Natural killer cell (primary cell): Measurements from ENCODE around the gene RAB33A. TPM values are rescaled to one million over a fixed set of nuclear protein-coding genes. Genes with fewer than 3 reads are reported as not detected.

Experiments used
- ATAC-seq, 3 donors: fragments of 150-1000 bp in 2 of 3; fragments of 200-7000 bp in 1 of 3; cut with Tn5 transposase; 1 replicate in 1 of 3; 2 replicates in 2 of 3; pipeline ENCODE4 v1.10.0; 2021; ENCODE audit warnings: mild to moderate bottlenecking in 2 of 3, moderate library complexity in 2 of 3
- DNase-seq, 2 donors: peaks; one replicate each; pipeline versions ENCODE4 v3.0.0 to v3.0.0-alpha.2; 2013 to 2021; ENCODE audit warnings: mixed read lengths in 1 of 2
- H3K27ac ChIP-seq: one replicate; pipeline ENCODE4 v1.5.1; 2013; ENCODE audit warnings: mild to moderate bottlenecking, low read length
- H3K27me3 ChIP-seq: one replicate; pipeline ENCODE4 v1.6.1; 2013; ENCODE audit warnings: low read length; ENCODE audit not compliant: control insufficient read depth, insufficient read depth
- H3K36me3 ChIP-seq: one replicate; pipeline ENCODE4 v1.6.1; 2013; ENCODE audit warnings: low read length; ENCODE audit not compliant: control insufficient read depth, insufficient read depth
- H3K4me1 ChIP-seq: one replicate; pipeline ENCODE4 v1.6.1; 2013; ENCODE audit warnings: low read length; ENCODE audit not compliant: control insufficient read depth, insufficient read depth
- H3K4me3 ChIP-seq: one replicate; pipeline ENCODE4 v1.5.1; 2013; ENCODE audit warnings: low read length
- H3K9me3 ChIP-seq: one replicate; pipeline ENCODE4 v1.6.1; 2013; ENCODE audit warnings: low read length; ENCODE audit not compliant: control insufficient read depth, insufficient read depth
- H3K27ac Mint-ChIP-seq, 2 donors: one replicate each; pipeline ENCODE4 v1.8.0; 2022; ENCODE audit warnings: mild to moderate bottlenecking in 2 of 2, mixed read lengths in 2 of 2, moderate library complexity in 1 of 2
- H3K27me3 Mint-ChIP-seq, 2 donors: one replicate each; pipeline ENCODE4 v1.8.0; 2022; ENCODE audit warnings: low read depth in 2 of 2, mixed read lengths in 2 of 2
- H3K36me3 Mint-ChIP-seq: one replicate; pipeline ENCODE4 v1.8.0; 2022; ENCODE audit warnings: mixed read lengths
- H3K4me1 Mint-ChIP-seq, 2 donors: one replicate each; pipeline ENCODE4 v1.8.0; 2022; ENCODE audit warnings: mixed read lengths in 2 of 2
- H3K4me3 Mint-ChIP-seq: one replicate; pipeline ENCODE4 v1.8.0; 2022; ENCODE audit warnings: mild to moderate bottlenecking, moderate library complexity, mixed read lengths
- H3K9me3 Mint-ChIP-seq, 2 donors: one replicate each; pipeline ENCODE4 v1.8.0; 2022; ENCODE audit warnings: mixed read lengths in 2 of 2
- WGBS: methylation state at CpG from one replicate; pipeline ENCODE4 v1.1.7; 2013; ENCODE audit warnings: missing lambda C conversion rate; ENCODE audit not compliant: insufficient coverage; 5-methylcytosine and 5-hydroxymethylcytosine counted together
- intact Hi-C: fragments of 100-400 bp; cut with micrococcal nuclease; formaldehyde crosslinking; loops from one replicate; pipeline ENCODE4 v1.14.2; 2022
- total RNA-seq, 4 donors: library from RNA; stranded (reverse); fragments of 120-200 nt in 1 of 4; gene quantifications; one replicate each; pipeline versions ENCODE4 v1.2.3 to v1.2.4, GENCODE V29; 2013 to 2022
- TF ChIP-seq, protein P1 (sequence below): fragments of 200-600 bp; IDR thresholded peaks from one replicate; pipeline ENCODE4 v1.8.0; 2022; ENCODE audit warnings: antibody characterized with exemption

The RAB33A gene
- total RNA-seq, 3 donors from 2014 or later (not counting 1 experiment from before 2014, with no cell fraction given): 3.2 to 4.4 (median 4.4) TPM

DNA sequence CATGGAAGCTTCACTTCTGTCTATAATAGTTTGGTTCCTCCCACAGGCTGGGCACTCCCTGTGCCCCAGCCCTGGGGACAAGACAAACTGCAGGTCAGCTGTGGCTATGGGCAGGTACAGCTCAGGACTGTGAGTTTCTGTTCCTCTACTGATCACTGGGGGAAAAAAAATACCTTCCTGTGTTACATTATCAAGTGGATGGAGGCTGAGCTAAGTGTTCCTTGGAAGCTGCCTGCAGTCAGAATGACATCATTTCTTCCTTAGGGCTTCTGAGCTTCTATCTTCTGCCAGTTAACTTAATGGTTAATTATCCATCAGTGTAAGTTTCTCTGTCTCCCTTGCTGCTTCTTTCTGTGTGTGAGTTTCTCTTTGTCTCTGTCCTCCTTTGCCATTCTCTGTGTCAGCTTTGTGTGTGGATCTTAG is 4.6 kb downstream of the RAB33A start:
- no peaks in the 10 kb centered on the region for H3K9me3 Mint-ChIP-seq
- Histone ChIP-seq H3K4me3 (no peak overlapping the region), H3K27ac (no peak overlapping the region), H3K36me3 (no peaks in the 10 kb centered on the region), H3K4me1 (peaks cover 33% of the 10 kb centered on the region), H3K27me3 (no peaks in the 10 kb centered on the region), H3K9me3 (no peaks in the 10 kb centered on the region)
- no peak for ATAC-seq
- H3K4me1 Mint-ChIP-seq: peaks cover 33 to 55% of the 10 kb centered on the region in 2 donors
- no peaks in the 10 kb centered on the region for H3K27me3 Mint-ChIP-seq
- TF ChIP-seq, protein P1, sequence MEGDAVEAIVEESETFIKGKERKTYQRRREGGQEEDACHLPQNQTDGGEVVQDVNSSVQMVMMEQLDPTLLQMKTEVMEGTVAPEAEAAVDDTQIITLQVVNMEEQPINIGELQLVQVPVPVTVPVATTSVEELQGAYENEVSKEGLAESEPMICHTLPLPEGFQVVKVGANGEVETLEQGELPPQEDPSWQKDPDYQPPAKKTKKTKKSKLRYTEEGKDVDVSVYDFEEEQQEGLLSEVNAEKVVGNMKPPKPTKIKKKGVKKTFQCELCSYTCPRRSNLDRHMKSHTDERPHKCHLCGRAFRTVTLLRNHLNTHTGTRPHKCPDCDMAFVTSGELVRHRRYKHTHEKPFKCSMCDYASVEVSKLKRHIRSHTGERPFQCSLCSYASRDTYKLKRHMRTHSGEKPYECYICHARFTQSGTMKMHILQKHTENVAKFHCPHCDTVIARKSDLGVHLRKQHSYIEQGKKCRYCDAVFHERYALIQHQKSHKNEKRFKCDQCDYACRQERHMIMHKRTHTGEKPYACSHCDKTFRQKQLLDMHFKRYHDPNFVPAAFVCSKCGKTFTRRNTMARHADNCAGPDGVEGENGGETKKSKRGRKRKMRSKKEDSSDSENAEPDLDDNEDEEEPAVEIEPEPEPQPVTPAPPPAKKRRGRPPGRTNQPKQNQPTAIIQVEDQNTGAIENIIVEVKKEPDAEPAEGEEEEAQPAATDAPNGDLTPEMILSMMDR: no peak
- H3K36me3 Mint-ChIP-seq: no peaks in the 10 kb centered on the region
- H3K4me3 Mint-ChIP-seq: no peak overlapping the region
- no peak for DNase-seq
- peak overlapping the region in 1 of 2 donors; percentile 59 for H3K27ac Mint-ChIP-seq
- intact Hi-C loops: no loop called here

DNA sequence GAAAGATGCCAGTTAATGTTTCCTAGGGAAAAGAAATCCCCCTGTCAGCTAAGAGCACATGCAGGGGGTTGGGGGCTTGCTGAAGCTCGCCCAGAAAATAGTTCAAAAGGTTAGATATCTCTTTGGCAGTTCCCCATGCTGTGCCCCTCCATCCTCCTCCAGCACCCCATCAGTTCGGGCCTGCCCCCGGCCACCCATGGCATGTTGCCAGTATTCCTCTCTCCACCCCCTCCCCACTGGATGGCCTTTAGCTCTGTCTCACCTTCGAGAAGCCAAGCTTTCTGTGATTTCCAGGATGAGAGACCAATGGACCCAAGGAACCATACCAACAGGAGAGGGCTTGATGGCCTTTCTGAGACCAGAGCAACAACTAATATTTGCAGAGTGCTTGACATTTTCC is 5.2 kb downstream of the RAB33A start:
- ATAC-seq (no peak), DNase-seq (no peak)
- Mint-ChIP-seq H3K36me3 (no peaks in the 10 kb centered on the region), H3K4me3 (no peak overlapping the region), H3K27ac (peak overlapping the region in 1 of 2 donors; percentile 59), H3K4me1 (peaks cover 33 to 55% of the 10 kb centered on the region in 2 donors), H3K27me3 (no peaks in the 10 kb centered on the region), H3K9me3 (no peaks in the 10 kb centered on the region)
- TF ChIP-seq, protein P1: no peak
- Histone ChIP-seq H3K27ac (no peak overlapping the region), H3K27me3 (no peaks in the 10 kb centered on the region), H3K4me1 (peaks cover 33% of the 10 kb centered on the region), H3K36me3 (no peaks in the 10 kb centered on the region), H3K9me3 (no peaks in the 10 kb centered on the region), H3K4me3 (no peak overlapping the region)
- WGBS: 92% methylated on average over 4 of the region's 4 CpGs
- intact Hi-C loops: no loop called here

DNA sequence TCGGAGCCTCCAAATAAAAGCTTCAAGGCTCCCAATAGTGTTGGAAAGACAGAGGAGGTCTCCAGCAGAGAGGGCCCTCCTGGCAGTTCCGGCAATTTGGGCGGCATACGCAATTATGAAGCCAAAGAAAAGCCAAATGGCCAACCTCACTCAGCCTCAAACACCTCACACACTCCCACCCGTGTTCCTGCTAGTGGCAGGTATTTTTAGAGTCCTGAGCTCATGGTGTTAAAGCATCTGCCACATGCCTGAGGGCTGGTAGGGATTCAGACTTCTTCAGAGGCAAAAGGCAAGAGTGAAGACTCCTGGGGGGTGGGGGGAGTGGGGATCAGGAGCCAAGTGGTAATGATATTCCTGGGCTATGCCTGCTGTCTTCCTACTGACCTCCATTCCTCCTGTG is 7.4 kb downstream of the RAB33A start:
- DNase-seq (no peak), ATAC-seq (no peak)
- Mint-ChIP-seq H3K27me3 (no peaks in the 10 kb centered on the region), H3K9me3 (no peaks in the 10 kb centered on the region), H3K36me3 (no peaks in the 10 kb centered on the region), H3K4me3 (no peak overlapping the region), H3K4me1 (peaks cover 16 to 43% of the 10 kb centered on the region in 2 donors), H3K27ac (no peak overlapping the region)
- Histone ChIP-seq H3K4me1 (peaks cover 30% of the 10 kb centered on the region), H3K4me3 (no peak overlapping the region), H3K36me3 (no peaks in the 10 kb centered on the region), H3K27ac (no peak overlapping the region), H3K27me3 (no peaks in the 10 kb centered on the region), H3K9me3 (no peaks in the 10 kb centered on the region)
- WGBS: 50% methylated on average over 1 of the region's 5 CpGs
- intact Hi-C loops: no loop called here
- TF ChIP-seq, protein P1: no peak

DNA sequence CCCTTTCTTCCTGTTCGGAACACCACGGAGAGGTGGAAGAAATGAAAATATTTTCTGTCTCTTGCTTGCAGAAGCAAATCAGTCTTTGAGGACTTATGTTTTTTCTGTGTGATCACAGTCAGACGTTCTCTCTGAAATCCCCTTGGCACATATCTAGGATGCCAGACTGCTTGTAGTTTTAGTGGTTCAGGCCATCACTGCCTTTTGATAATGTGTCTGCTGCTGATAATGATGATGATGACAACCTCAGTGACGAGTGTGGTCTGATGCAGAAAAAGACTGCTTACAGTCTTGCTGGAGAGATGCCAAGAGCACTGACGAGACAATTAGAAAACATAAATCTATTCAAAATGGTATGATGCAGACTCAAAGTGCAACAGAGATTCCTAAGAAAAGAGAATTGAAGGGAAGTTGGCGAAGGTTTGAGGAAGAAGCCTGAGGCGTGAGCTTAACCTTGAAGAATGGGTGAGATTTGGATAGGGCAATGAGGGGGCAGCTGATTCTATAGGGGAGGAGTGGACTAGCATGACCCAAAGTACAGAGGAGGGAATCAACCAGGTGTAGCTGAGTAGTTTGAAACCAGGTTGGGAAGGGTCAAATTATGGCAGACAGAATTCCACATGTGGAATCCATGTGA is 7.9 kb downstream of the RAB33A start:
- H3K27ac Mint-ChIP-seq: peak overlapping the region in 1 of 2 donors; percentile 28
- no peak overlapping the region for H3K4me3 Mint-ChIP-seq

More for the DNA sequence above, 7.9 kb downstream of the RAB33A start:
- TF ChIP-seq, protein P1: no peak
- Histone ChIP-seq H3K9me3 (no peaks in the 10 kb centered on the region), H3K27me3 (no peaks in the 10 kb centered on the region), H3K27ac (no peak overlapping the region), H3K36me3 (peaks cover 2% of the 10 kb centered on the region), H3K4me3 (no peak overlapping the region), H3K4me1 (peaks cover 29% of the 10 kb centered on the region)
- H3K4me1 Mint-ChIP-seq: peaks cover 12 to 39% of the 10 kb centered on the region in 2 donors
- no peaks in the 10 kb centered on the region for H3K9me3 Mint-ChIP-seq
- intact Hi-C loops: no loop called here
- no peaks in the 10 kb centered on the region for H3K27me3 Mint-ChIP-seq
- DNase-seq: peak in 1 of 2 donors; percentile 71
- 65% methylated on average over 6 of the region's 7 CpGs for WGBS
- no peaks in the 10 kb centered on the region for H3K36me3 Mint-ChIP-seq
- no peak for ATAC-seq
